GM23338 (cell line): ENCODE measurements around the gene GTF2F1. TPM values are rescaled to one million over a fixed set of nuclear protein-coding genes. Genes with fewer than 3 reads are reported as not detected.

ENCODE experiments used
- ATAC-seq: fragments of 200-7000 bp; cut with Tn5 transposase; 3 replicates; pipeline ENCODE4 v1.9.1; 2020
- DNase-seq: peaks from one replicate; pipeline ENCODE4 v3.0.0-alpha.2; 2015; ENCODE audit warnings: low spot score
- H2AFZ ChIP-seq: fragments of 200-600 bp; sonication (generic); 2 replicates; pipeline ENCODE4 v1.8.0; 2016; ENCODE audit warnings: antibody characterized with exemption, mild to moderate bottlenecking, moderate library complexity
- H3F3A ChIP-seq: fragments of 200-600 bp; sonication (generic); replicated peaks from 2 replicates; pipeline ENCODE4 v1.8.0; 2017; ENCODE audit warnings: antibody characterized with exemption, mixed run types, low read depth
- H3K27ac ChIP-seq: fragments of 200-600 bp; sonication (generic); 2 replicates; pipeline ENCODE4 v1.6.1; 2016; ENCODE audit warnings: low read depth
- H3K27me3 ChIP-seq: fragments of 200-600 bp; sonication (generic); 2 replicates; pipeline ENCODE4 v1.8.0; 2016; ENCODE audit warnings: mild to moderate bottlenecking, mixed run types, moderate library complexity; ENCODE audit not compliant: insufficient read depth
- H3K36me3 ChIP-seq: fragments of 200-600 bp; sonication (generic); 2 replicates; pipeline ENCODE4 v1.8.0; 2016; ENCODE audit warnings: mild to moderate bottlenecking; ENCODE audit not compliant: insufficient read depth
- H3K4me1 ChIP-seq: fragments of 200-600 bp; sonication (generic); 2 replicates; pipeline ENCODE4 v1.8.0; 2016; ENCODE audit warnings: mild to moderate bottlenecking, moderate library complexity; ENCODE audit not compliant: insufficient read depth
- H3K4me2 ChIP-seq: fragments of 200-600 bp; sonication (generic); 2 replicates; pipeline ENCODE4 v1.7.1; 2017; ENCODE audit warnings: mixed run types
- H3K4me3 ChIP-seq: fragments of 200-600 bp; sonication (generic); 2 replicates; pipeline ENCODE4 v1.6.1; 2016; ENCODE audit warnings: mixed run types
- H3K79me2 ChIP-seq: fragments of 200-600 bp; sonication (generic); replicated peaks from 2 replicates; pipeline ENCODE4 v1.8.0; 2017; ENCODE audit warnings: mild to moderate bottlenecking; ENCODE audit not compliant: insufficient read depth
- H3K9me2 ChIP-seq: fragments of 200-600 bp; sonication (generic); 2 replicates; pipeline ENCODE4 v1.8.0; 2017; ENCODE audit not compliant: insufficient read depth
- H4K20me1 ChIP-seq: fragments of 200-600 bp; sonication (generic); replicated peaks from 2 replicates; pipeline ENCODE4 v1.8.0; 2017; ENCODE audit warnings: mild to moderate bottlenecking; ENCODE audit not compliant: insufficient read depth
- H3K27ac Mint-ChIP-seq: 2 replicates; pipeline ENCODE4 v1.8.0; 2020; ENCODE audit warnings: inconsistent platforms, mild to moderate bottlenecking, moderate library complexity, mixed read lengths
- H3K27me3 Mint-ChIP-seq: 3 replicates; pipeline ENCODE4 v1.8.0; 2022; ENCODE audit warnings: low read depth, mild to moderate bottlenecking, moderate library complexity, mixed read lengths, inconsistent platforms; ENCODE audit not compliant: insufficient read depth, poor library complexity
- H3K36me3 Mint-ChIP-seq: 3 replicates; pipeline ENCODE4 v1.8.0; 2021; ENCODE audit warnings: low read depth, mild to moderate bottlenecking, inconsistent platforms, moderate library complexity, mixed read lengths
- H3K4me1 Mint-ChIP-seq: 3 replicates; pipeline ENCODE4 v1.8.0; 2020; ENCODE audit warnings: mild to moderate bottlenecking, inconsistent platforms, mixed read lengths
- H3K4me3 Mint-ChIP-seq: 3 replicates; pipeline ENCODE4 v1.8.0; 2021; ENCODE audit warnings: moderate library complexity, mild to moderate bottlenecking, inconsistent platforms, mixed read lengths
- H3K9me3 Mint-ChIP-seq: 3 replicates; pipeline ENCODE4 v1.8.0; 2020; ENCODE audit warnings: moderate library complexity, mild to moderate bottlenecking, inconsistent platforms, mixed read lengths
- CREB1 ChIP-seq: fragments of 250-450 bp; sonication (Bioruptor Pico); IDR thresholded peaks from 2 replicates; pipeline ENCODE4 v1.5.0; 2020; ENCODE audit warnings: low read depth, mild to moderate bottlenecking, moderate library complexity
- EZH2 ChIP-seq: fragments of 200-600 bp; sonication (generic); IDR thresholded peaks from one replicate; pipeline ENCODE4 v1.8.0; 2017; ENCODE audit warnings: antibody characterized with exemption, mild to moderate bottlenecking, low read depth; ENCODE audit not compliant: unreplicated experiment
- EZH2phosphoT487 ChIP-seq: fragments of 200-600 bp; sonication (generic); IDR thresholded peaks from one replicate; pipeline ENCODE4 v1.8.1; 2018; ENCODE audit warnings: antibody characterized with exemption; ENCODE audit not compliant: unreplicated experiment
- JUNB ChIP-seq: IDR thresholded peaks from one replicate; pipeline ENCODE4 v1.6.1; 2016; ENCODE audit warnings: antibody characterized with exemption; ENCODE audit not compliant: unreplicated experiment
- NANOG ChIP-seq: IDR thresholded peaks from 2 replicates; pipeline ENCODE4 v1.6.1; 2016; ENCODE audit warnings: antibody characterized with exemption, borderline replicate concordance
- POLR2AphosphoS5 ChIP-seq: IDR thresholded peaks from 2 replicates; pipeline ENCODE4 v1.6.1; 2016; ENCODE audit warnings: antibody characterized with exemption, low read depth
- ZNF331 ChIP-seq: fragments of 250-450 bp; sonication (Bioruptor Pico); IDR thresholded peaks from 2 replicates; pipeline ENCODE4 v1.5.0; 2020; ENCODE audit warnings: low read depth, mild to moderate bottlenecking, moderate library complexity
- polyA plus RNA-seq: library from polyadenylated mRNA; unstranded; fragments of >200 nt; fragmentation: Nextera tagmentation; extraction: Ambion mirVana; gene quantifications from 2 replicates; pipeline ENCODE4 v1.2.1, GENCODE V29; 2016
- total RNA-seq: library from RNA; depleted of rRNA; stranded (reverse); fragments of >200 nt; shearing (Covaris generic); gene quantifications from 2 replicates; pipeline ENCODE4 v1.2.3, GENCODE V29; 2014
- TF ChIP-seq, protein P1 (sequence below): fragments of 250-450 bp; sonication (Bioruptor Pico); IDR thresholded peaks from 2 replicates; pipeline ENCODE4 v1.5.0; 2020; ENCODE audit warnings: mild to moderate bottlenecking, moderate library complexity
- TF ChIP-seq, protein P2 (sequence below), 2 experiments: fragments of 200-600 bp in 1 of 2; sonication (generic) in 1 of 2; conservative IDR thresholded peaks; 2 replicates each; pipeline versions ENCODE4 v1.5.1 to v1.6.1; 2016 to 2017; ENCODE audit warnings: antibody characterized with exemption in 2 of 2, low read depth in 2 of 2, mild to moderate bottlenecking in 2 of 2, moderate library complexity in 1 of 2
- TF ChIP-seq, protein P3 (sequence below): IDR thresholded peaks from one replicate; pipeline ENCODE4 v1.6.1; 2018; ENCODE audit warnings: antibody characterized with exemption; ENCODE audit not compliant: unreplicated experiment

The GTF2F1 gene
- total and polyA plus RNA-seq, 2 experiments from 2014 or later: 62.1 to 65.5 TPM

DNA sequence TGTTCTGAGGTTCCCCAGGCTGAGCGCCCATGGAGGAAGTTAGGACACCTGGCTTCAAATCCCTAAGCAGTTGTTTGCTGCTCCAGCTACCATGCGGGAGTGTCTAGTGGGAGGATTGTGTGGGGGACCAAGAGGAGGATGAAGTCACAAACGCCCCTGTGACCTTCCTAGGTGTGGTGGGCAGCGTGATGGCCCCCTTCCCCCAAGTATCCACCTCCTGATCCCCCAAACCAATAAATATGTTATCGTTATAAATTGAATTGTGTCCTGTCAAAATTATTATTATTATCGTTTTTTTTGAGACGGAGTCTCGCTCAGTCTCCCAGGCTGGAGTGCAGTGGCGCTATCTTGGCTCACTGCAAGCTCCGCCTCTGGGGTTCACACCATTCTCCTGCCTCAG is 40.7 kb upstream of the GTF2F1 start, which contains the start of gene SLC25A41 (continued):
- TF ChIP-seq, protein P1, sequence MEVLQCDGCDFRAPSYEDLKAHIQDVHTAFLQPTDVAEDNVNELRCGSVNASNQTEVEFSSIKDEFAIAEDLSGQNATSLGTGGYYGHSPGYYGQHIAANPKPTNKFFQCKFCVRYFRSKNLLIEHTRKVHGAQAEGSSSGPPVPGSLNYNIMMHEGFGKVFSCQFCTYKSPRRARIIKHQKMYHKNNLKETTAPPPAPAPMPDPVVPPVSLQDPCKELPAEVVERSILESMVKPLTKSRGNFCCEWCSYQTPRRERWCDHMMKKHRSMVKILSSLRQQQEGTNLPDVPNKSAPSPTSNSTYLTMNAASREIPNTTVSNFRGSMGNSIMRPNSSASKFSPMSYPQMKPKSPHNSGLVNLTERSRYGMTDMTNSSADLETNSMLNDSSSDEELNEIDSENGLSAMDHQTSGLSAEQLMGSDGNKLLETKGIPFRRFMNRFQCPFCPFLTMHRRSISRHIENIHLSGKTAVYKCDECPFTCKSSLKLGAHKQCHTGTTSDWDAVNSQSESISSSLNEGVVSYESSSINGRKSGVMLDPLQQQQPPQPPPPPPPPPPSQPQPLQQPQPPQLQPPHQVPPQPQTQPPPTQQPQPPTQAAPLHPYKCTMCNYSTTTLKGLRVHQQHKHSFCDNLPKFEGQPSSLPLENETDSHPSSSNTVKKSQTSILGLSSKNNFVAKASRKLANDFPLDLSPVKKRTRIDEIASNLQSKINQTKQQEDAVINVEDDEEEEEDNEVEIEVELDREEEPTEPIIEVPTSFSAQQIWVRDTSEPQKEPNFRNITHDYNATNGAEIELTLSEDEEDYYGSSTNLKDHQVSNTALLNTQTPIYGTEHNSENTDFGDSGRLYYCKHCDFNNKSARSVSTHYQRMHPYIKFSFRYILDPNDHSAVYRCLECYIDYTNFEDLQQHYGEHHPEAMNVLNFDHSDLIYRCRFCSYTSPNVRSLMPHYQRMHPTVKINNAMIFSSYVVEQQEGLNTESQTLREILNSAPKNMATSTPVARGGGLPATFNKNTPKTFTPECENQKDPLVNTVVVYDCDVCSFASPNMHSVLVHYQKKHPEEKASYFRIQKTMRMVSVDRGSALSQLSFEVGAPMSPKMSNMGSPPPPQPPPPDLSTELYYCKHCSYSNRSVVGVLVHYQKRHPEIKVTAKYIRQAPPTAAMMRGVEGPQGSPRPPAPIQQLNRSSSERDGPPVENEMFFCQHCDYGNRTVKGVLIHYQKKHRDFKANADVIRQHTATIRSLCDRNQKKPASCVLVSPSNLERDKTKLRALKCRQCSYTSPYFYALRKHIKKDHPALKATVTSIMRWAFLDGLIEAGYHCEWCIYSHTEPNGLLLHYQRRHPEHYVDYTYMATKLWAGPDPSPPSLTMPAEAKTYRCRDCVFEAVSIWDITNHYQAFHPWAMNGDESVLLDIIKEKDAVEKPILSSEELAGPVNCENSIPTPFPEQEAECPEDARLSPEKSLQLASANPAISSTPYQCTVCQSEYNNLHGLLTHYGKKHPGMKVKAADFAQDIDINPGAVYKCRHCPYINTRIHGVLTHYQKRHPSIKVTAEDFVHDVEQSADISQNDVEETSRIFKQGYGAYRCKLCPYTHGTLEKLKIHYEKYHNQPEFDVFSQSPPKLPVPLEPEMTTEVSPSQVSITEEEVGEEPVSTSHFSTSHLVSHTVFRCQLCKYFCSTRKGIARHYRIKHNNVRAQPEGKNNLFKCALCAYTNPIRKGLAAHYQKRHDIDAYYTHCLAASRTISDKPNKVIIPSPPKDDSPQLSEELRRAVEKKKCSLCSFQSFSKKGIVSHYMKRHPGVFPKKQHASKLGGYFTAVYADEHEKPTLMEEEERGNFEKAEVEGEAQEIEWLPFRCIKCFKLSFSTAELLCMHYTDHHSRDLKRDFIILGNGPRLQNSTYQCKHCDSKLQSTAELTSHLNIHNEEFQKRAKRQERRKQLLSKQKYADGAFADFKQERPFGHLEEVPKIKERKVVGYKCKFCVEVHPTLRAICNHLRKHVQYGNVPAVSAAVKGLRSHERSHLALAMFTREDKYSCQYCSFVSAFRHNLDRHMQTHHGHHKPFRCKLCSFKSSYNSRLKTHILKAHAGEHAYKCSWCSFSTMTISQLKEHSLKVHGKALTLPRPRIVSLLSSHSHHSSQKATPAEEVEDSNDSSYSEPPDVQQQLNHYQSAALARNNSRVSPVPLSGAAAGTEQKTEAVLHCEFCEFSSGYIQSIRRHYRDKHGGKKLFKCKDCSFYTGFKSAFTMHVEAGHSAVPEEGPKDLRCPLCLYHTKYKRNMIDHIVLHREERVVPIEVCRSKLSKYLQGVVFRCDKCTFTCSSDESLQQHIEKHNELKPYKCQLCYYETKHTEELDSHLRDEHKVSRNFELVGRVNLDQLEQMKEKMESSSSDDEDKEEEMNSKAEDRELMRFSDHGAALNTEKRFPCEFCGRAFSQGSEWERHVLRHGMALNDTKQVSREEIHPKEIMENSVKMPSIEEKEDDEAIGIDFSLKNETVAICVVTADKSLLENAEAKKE (CRISPR knock-in tag): no peak
- TF ChIP-seq CREB1 (no peak), POLR2AphosphoS5 (no peak), EZH2phosphoT487 (no peak), NANOG (no peak)
- TF ChIP-seq, protein P2, sequence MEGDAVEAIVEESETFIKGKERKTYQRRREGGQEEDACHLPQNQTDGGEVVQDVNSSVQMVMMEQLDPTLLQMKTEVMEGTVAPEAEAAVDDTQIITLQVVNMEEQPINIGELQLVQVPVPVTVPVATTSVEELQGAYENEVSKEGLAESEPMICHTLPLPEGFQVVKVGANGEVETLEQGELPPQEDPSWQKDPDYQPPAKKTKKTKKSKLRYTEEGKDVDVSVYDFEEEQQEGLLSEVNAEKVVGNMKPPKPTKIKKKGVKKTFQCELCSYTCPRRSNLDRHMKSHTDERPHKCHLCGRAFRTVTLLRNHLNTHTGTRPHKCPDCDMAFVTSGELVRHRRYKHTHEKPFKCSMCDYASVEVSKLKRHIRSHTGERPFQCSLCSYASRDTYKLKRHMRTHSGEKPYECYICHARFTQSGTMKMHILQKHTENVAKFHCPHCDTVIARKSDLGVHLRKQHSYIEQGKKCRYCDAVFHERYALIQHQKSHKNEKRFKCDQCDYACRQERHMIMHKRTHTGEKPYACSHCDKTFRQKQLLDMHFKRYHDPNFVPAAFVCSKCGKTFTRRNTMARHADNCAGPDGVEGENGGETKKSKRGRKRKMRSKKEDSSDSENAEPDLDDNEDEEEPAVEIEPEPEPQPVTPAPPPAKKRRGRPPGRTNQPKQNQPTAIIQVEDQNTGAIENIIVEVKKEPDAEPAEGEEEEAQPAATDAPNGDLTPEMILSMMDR (conservative IDR thresholded peaks at IDR 0.05; ENCODE audit: low read depth in 2 of 2): no peak

DNA sequence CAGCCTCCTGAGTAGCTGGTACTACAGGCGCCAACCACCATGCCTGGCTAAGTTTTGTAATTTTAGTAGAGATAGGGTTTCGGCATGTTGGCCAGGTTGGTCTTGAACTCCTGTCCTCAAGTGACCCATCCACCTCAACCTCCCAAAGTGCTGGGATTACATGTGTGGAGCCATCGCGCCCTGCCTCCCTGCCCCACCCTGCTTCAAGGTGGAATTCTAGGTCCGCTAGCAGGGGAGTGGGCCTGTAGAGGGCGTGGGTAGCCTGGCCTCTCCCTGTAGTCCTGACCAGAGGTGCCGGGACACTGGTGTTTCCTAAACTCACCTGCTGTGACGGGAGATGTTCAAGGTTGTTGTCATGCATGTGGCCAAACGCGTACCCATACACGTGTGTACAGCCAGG is 40.2 kb upstream of the GTF2F1 start:
- no peaks in the 10 kb centered on the region for H3K79me2 ChIP-seq
- H4K20me1 ChIP-seq: no peaks in the 10 kb centered on the region
- Mint-ChIP-seq H3K36me3 (no peaks in the 10 kb centered on the region), H3K27ac (no peak overlapping the region), H3K4me1 (no peaks in the 10 kb centered on the region), H3K9me3 (no peaks in the 10 kb centered on the region; the same call in 2 of the 3 replicates), H3K4me3 (no peak overlapping the region), H3K27me3 (peaks cover 3% of the 10 kb centered on the region)
- H3K4me2 ChIP-seq: no peak overlapping the region
- H3K27me3 ChIP-seq: no peaks in the 10 kb centered on the region
- H3K4me1 ChIP-seq: no peaks in the 10 kb centered on the region
- H2AFZ ChIP-seq: no peak overlapping the region
- H3K4me3 ChIP-seq: no peak overlapping the region
- no peak for DNase-seq
- no peak overlapping the region for H3K27ac ChIP-seq
- H3K9me2 ChIP-seq: no peaks in the 10 kb centered on the region
- H3K36me3 ChIP-seq: no peaks in the 10 kb centered on the region
- TF ChIP-seq EZH2phosphoT487 (no peak), ZNF331 (CRISPR knock-in tag) (no peak), JUNB (no peak), EZH2 (no peak), NANOG (no peak)
- TF ChIP-seq, protein P2 (conservative IDR thresholded peaks at IDR 0.05; ENCODE audit: low read depth in 2 of 2): peak; percentile 13 to 53; a peak in 2 of 4 replicates
- TF ChIP-seq, protein P3, sequence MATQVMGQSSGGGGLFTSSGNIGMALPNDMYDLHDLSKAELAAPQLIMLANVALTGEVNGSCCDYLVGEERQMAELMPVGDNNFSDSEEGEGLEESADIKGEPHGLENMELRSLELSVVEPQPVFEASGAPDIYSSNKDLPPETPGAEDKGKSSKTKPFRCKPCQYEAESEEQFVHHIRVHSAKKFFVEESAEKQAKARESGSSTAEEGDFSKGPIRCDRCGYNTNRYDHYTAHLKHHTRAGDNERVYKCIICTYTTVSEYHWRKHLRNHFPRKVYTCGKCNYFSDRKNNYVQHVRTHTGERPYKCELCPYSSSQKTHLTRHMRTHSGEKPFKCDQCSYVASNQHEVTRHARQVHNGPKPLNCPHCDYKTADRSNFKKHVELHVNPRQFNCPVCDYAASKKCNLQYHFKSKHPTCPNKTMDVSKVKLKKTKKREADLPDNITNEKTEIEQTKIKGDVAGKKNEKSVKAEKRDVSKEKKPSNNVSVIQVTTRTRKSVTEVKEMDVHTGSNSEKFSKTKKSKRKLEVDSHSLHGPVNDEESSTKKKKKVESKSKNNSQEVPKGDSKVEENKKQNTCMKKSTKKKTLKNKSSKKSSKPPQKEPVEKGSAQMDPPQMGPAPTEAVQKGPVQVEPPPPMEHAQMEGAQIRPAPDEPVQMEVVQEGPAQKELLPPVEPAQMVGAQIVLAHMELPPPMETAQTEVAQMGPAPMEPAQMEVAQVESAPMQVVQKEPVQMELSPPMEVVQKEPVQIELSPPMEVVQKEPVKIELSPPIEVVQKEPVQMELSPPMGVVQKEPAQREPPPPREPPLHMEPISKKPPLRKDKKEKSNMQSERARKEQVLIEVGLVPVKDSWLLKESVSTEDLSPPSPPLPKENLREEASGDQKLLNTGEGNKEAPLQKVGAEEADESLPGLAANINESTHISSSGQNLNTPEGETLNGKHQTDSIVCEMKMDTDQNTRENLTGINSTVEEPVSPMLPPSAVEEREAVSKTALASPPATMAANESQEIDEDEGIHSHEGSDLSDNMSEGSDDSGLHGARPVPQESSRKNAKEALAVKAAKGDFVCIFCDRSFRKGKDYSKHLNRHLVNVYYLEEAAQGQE: no peak
- no peaks in the 10 kb centered on the region for H3F3A ChIP-seq
- peak; percentile 68 for ATAC-seq
